Activated CD4-positive, alpha-beta T cell treated with anti-CD3 and anti-CD28 coated beads for 1 hour (primary cell): ENCODE results near the gene GPC6.

Source experiments
- DNase-seq: peaks from one replicate; pipeline ENCODE4 v3.0.0-alpha.2; 2020

The GPC6 gene

GRCh38 chr13:94088742-94089141, 862.1 kb downstream of the GPC6 start:
- no peak for DNase-seq

- DNase-seq, result no peak
Observed at GRCh38 chr13:94090773-94091480, 864.3 kb downstream of the GPC6 start.

- no peak for DNase-seq
Observed at GRCh38 chr13:94093652-94094315, 867.2 kb downstream of the GPC6 start.

- DNase-seq, result no peak
Observed at GRCh38 chr13:94109715-94110374, 883.2 kb downstream of the GPC6 start.

GRCh38 chr13:94112227-94112626, 885.6 kb downstream of the GPC6 start:
- no peak for DNase-seq

GRCh38 chr13:94112731-94113130, 886.1 kb downstream of the GPC6 start:
- no peak for DNase-seq

GRCh38 chr13:94113245-94113644, 886.6 kb downstream of the GPC6 start:
- DNase-seq, result no peak

- no peak for DNase-seq
Observed at GRCh38 chr13:94114166-94114565, 887.6 kb downstream of the GPC6 start.

GRCh38 chr13:94115054-94115453, 888.4 kb downstream of the GPC6 start:
- no peak for DNase-seq

- no peak for DNase-seq
Observed at GRCh38 chr13:94119360-94119936, 892.8 kb downstream of the GPC6 start.

- DNase-seq, result no peak
Observed at GRCh38 chr13:94120878-94121277, 894.3 kb downstream of the GPC6 start.

- no peak for DNase-seq
Observed at GRCh38 chr13:94121686-94122085, 895.1 kb downstream of the GPC6 start.

- DNase-seq, result no peak
Observed at GRCh38 chr13:94122300-94122915, 895.8 kb downstream of the GPC6 start.

- no peak for DNase-seq
Observed at GRCh38 chr13:94123557-94123956, 897.0 kb downstream of the GPC6 start.

- no peak for DNase-seq
Observed at GRCh38 chr13:94128430-94128829, 901.8 kb downstream of the GPC6 start.

- DNase-seq, result no peak
Observed at GRCh38 chr13:94129490-94129894, 902.9 kb downstream of the GPC6 start.

- DNase-seq, result no peak
Observed at GRCh38 chr13:94138831-94139230, 912.2 kb downstream of the GPC6 start.

- no peak for DNase-seq
Observed at GRCh38 chr13:94139393-94139995, 912.9 kb downstream of the GPC6 start.

- no peak for DNase-seq
Observed at GRCh38 chr13:94140027-94140426, 913.4 kb downstream of the GPC6 start.

- DNase-seq, result no peak
Observed at GRCh38 chr13:94140511-94140910, 913.9 kb downstream of the GPC6 start.

GRCh38 chr13:94143624-94144350, 917.2 kb downstream of the GPC6 start:
- no peak for DNase-seq

- DNase-seq, result no peak
Observed at GRCh38 chr13:94145966-94146365, 919.4 kb downstream of the GPC6 start.
